MCF 10A (cell line): ENCODE results near the gene HTR5A. TPM values are rescaled to one million over a fixed set of nuclear protein-coding genes. Genes with fewer than 3 reads are reported as not detected.

Experiments used
- BruUV-seq: library from RNA; stranded (reverse); fragments of 400-500 nt; replicated peaks from 2 replicates; lab custom pipeline; 2021; lab: Mats Ljungman, UMichigan
- CTCF ChIA-PET: fragments of 300-600 bp; sonication (Branson Sonifier 250); formaldehyde crosslinking; extraction: SDS; loops from one replicate; lab custom pipeline; 2021; ENCODE audit warnings: antibody characterized with exemption, inconsistent platforms; lab: Yijun Ruan, JAX
- POLR2A ChIA-PET: fragments of 300-600, 350-650 bp; sonication (Branson Sonifier 250); formaldehyde crosslinking; extraction: SDS; loops from one replicate; lab custom pipeline; 2020; ENCODE audit warnings: antibody characterized with exemption, inconsistent platforms; lab: Yijun Ruan, JAX
- DNase-seq: peaks from one replicate; pipeline ENCODE4 v3.0.0-alpha.2; 2018; ENCODE audit not compliant: unreplicated experiment
- H3K27ac Mint-ChIP-seq: one replicate; pipeline ENCODE4 v1.8.0; 2022; ENCODE audit warnings: mild to moderate bottlenecking, low read depth, mixed read lengths; ENCODE audit not compliant: unreplicated experiment
- H3K27me3 Mint-ChIP-seq: one replicate; pipeline ENCODE4 v1.8.0; 2022; ENCODE audit warnings: mixed read lengths; ENCODE audit not compliant: insufficient read depth, unreplicated experiment
- H3K36me3 Mint-ChIP-seq: one replicate; pipeline ENCODE4 v1.8.0; 2022; ENCODE audit warnings: mild to moderate bottlenecking, moderate library complexity, mixed read lengths; ENCODE audit not compliant: insufficient read depth, unreplicated experiment
- H3K4me1 Mint-ChIP-seq: one replicate; pipeline ENCODE4 v1.8.0; 2022; ENCODE audit warnings: mixed read lengths; ENCODE audit not compliant: insufficient read depth, unreplicated experiment
- H3K4me3 Mint-ChIP-seq: one replicate; pipeline ENCODE4 v1.8.0; 2022; ENCODE audit warnings: mild to moderate bottlenecking, moderate library complexity, mixed read lengths; ENCODE audit not compliant: unreplicated experiment
- H3K9me3 Mint-ChIP-seq: one replicate; pipeline ENCODE4 v1.8.0; 2022; ENCODE audit warnings: mixed read lengths; ENCODE audit not compliant: unreplicated experiment
- intact Hi-C: fragments of 100-400 bp; cut with micrococcal nuclease; formaldehyde crosslinking; loops from 2 replicates; pipeline ENCODE4 v1.14.1; 2022
- total RNA-seq: library from RNA; stranded (reverse); gene quantifications from 2 replicates; pipeline ENCODE4 v1.2.3, GENCODE V29; 2022
- TF ChIP-seq, protein P1 (sequence below): fragments of 200-600 bp; IDR thresholded peaks from one replicate; pipeline ENCODE4 v1.8.0; 2022; ENCODE audit warnings: antibody characterized with exemption, mild to moderate bottlenecking; ENCODE audit not compliant: unreplicated experiment

HTR5A gene
- total RNA-seq, 1 experiment from 2014 or later = not detected

- Mint-ChIP-seq H3K4me3 (no peak overlapping the region), H3K27ac (no peak overlapping the region), H3K36me3 (no peaks in the 10 kb centered on the region), H3K4me1 (no peaks in the 10 kb centered on the region), H3K27me3 (peaks cover 46% of the 10 kb centered on the region), H3K9me3 (no peaks in the 10 kb centered on the region)
- DNase-seq = no peak
- ChIA-PET POLR2A (no interaction called here), CTCF (no interaction called here)
- intact Hi-C loops = no loop called here
- TF ChIP-seq, protein P1, sequence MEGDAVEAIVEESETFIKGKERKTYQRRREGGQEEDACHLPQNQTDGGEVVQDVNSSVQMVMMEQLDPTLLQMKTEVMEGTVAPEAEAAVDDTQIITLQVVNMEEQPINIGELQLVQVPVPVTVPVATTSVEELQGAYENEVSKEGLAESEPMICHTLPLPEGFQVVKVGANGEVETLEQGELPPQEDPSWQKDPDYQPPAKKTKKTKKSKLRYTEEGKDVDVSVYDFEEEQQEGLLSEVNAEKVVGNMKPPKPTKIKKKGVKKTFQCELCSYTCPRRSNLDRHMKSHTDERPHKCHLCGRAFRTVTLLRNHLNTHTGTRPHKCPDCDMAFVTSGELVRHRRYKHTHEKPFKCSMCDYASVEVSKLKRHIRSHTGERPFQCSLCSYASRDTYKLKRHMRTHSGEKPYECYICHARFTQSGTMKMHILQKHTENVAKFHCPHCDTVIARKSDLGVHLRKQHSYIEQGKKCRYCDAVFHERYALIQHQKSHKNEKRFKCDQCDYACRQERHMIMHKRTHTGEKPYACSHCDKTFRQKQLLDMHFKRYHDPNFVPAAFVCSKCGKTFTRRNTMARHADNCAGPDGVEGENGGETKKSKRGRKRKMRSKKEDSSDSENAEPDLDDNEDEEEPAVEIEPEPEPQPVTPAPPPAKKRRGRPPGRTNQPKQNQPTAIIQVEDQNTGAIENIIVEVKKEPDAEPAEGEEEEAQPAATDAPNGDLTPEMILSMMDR = no peak
- BruUV-seq = no TSS peak
These were observed 36.2 kb downstream of the HTR5A start for GRCh38 chr7:155106356-155106755.

DNA sequence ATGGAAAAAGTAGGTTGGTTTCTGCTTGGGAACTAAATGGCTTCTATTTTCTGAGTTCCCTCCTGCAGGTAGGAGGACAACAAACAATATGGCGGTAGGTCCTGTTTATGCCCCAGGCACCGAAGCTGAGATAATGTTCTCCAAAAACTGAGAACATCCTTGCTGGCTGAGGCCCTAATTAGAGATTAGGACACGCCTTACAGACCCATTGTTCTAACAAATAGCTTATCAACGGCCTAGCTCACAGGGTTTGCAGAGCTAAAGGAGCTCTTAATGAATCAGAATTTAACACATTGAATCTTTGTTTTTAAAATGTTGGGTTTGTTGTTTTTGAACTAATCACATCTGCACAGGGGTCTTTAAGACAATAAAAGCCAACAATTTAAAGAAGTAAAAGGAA, 37.0 kb downstream of the HTR5A start:
- Mint-ChIP-seq H3K27me3 (peaks cover 50% of the 10 kb centered on the region), H3K36me3 (no peaks in the 10 kb centered on the region), H3K27ac (no peak overlapping the region), H3K4me1 (no peaks in the 10 kb centered on the region), H3K4me3 (no peak overlapping the region), H3K9me3 (no peaks in the 10 kb centered on the region)
- no peak for DNase-seq
- intact Hi-C loops = no loop called here
- ChIA-PET CTCF (interaction anchor here (0.6 to 0.8 kb wide), 3 partner anchors 16 to 1893 kb away, joined by 3 to 4 read pairs (median 3); no protein-coding TSS in a partner anchor), POLR2A (no interaction called here)
- TF ChIP-seq, protein P1 = no peak
- no TSS peak for BruUV-seq

- H3K4me3 Mint-ChIP-seq = no peak overlapping the region
- peaks cover 62% of the 10 kb centered on the region for H3K27me3 Mint-ChIP-seq
- CTCF ChIA-PET = interaction anchor here (0.6 to 1.0 kb wide), 2 partner anchors 11 to 46 kb away, joined by 3 to 4 read pairs; no protein-coding TSS in a partner anchor
- no peaks in the 10 kb centered on the region for H3K36me3 Mint-ChIP-seq
- DNase-seq = no peak
- intact Hi-C loops = no loop called here
- POLR2A ChIA-PET = no interaction called here
- H3K9me3 Mint-ChIP-seq = no peaks in the 10 kb centered on the region
- BruUV-seq = no TSS peak
- no peaks in the 10 kb centered on the region for H3K4me1 Mint-ChIP-seq
- TF ChIP-seq, protein P1 = no peak
- no peak overlapping the region for H3K27ac Mint-ChIP-seq
These were observed 38.2 kb downstream of the HTR5A start for GRCh38 chr7:155108144-155108901.

DNA sequence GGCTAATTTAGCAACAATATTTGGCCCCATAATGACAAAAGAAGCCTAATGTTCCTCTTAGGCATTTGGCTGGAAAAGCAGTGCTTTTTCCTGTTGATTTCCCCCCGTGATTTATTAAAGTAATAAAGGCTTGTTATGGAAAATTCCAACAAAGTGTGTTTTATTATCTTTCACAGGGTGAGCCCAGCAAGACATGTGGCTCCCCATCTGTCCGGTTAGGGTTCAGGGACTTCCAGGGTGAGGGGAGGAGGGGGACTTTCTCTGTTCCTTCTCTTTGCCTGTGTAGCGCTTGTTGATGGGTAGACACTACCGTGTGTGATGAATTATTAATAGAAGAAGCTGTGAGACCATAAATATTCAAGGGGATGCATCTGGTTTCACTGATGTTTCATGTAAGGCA, 39.0 kb downstream of the HTR5A start:
- intact Hi-C loops = no loop called here
- ChIA-PET CTCF (interaction anchor here (1.0 kb wide), 1 partner anchor 10 kb away, joined by 3 read pairs; no protein-coding TSS in a partner anchor), POLR2A (no interaction called here)
- Mint-ChIP-seq H3K4me3 (no peak overlapping the region), H3K36me3 (no peaks in the 10 kb centered on the region), H3K27me3 (peaks cover 62% of the 10 kb centered on the region), H3K4me1 (no peaks in the 10 kb centered on the region), H3K9me3 (no peaks in the 10 kb centered on the region), H3K27ac (no peak overlapping the region)
- TF ChIP-seq, protein P1 = no peak
- DNase-seq = no peak
- no TSS peak for BruUV-seq
